Measurements from ENCODE around the gene HGF. TPM values are rescaled to one million over a fixed set of nuclear protein-coding genes. Genes with fewer than 3 reads are reported as not detected.

HGF gene
- total RNA-seq, 1 donor from 2014 or later, result 17.2 TPM

DNA sequence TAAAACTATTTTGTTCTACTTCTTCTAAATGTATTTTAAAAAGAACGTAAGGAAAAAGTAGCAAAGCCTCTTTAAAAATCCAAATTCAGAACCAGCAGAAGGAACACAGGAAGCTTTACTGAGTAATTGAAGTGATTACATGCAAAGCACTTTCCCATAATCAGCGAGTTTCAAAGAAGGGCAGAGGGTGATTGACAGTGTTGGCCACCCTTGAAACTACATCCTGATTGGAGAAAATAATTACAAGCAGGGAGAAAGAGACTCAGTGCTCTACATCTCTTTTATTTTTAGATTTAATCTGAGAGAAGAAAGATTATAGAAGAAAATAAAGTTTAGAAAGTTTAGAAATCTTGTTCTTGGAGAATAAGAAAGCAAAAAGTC lies 20.3 kb upstream of the HGF start:
- DNase-seq (no peak), ATAC-seq (no peak)
- TF ChIP-seq, protein P1, sequence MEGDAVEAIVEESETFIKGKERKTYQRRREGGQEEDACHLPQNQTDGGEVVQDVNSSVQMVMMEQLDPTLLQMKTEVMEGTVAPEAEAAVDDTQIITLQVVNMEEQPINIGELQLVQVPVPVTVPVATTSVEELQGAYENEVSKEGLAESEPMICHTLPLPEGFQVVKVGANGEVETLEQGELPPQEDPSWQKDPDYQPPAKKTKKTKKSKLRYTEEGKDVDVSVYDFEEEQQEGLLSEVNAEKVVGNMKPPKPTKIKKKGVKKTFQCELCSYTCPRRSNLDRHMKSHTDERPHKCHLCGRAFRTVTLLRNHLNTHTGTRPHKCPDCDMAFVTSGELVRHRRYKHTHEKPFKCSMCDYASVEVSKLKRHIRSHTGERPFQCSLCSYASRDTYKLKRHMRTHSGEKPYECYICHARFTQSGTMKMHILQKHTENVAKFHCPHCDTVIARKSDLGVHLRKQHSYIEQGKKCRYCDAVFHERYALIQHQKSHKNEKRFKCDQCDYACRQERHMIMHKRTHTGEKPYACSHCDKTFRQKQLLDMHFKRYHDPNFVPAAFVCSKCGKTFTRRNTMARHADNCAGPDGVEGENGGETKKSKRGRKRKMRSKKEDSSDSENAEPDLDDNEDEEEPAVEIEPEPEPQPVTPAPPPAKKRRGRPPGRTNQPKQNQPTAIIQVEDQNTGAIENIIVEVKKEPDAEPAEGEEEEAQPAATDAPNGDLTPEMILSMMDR (IDR thresholded peaks at IDR 0.05), result no peak
- no peak overlapping the region for H3K4me3 ChIP-seq
- intact Hi-C loops (cut with DNase I), result no loop called here
- peaks cover 11% of the 10 kb centered on the region for H3K4me1 ChIP-seq
- H3K9me3 ChIP-seq, result no peaks in the 10 kb centered on the region
- no peak overlapping the region for H3K27ac ChIP-seq
- no peaks in the 10 kb centered on the region for H3K36me3 ChIP-seq
- no peaks in the 10 kb centered on the region for H3K27me3 ChIP-seq (ENCODE audit: low read depth)

DNA sequence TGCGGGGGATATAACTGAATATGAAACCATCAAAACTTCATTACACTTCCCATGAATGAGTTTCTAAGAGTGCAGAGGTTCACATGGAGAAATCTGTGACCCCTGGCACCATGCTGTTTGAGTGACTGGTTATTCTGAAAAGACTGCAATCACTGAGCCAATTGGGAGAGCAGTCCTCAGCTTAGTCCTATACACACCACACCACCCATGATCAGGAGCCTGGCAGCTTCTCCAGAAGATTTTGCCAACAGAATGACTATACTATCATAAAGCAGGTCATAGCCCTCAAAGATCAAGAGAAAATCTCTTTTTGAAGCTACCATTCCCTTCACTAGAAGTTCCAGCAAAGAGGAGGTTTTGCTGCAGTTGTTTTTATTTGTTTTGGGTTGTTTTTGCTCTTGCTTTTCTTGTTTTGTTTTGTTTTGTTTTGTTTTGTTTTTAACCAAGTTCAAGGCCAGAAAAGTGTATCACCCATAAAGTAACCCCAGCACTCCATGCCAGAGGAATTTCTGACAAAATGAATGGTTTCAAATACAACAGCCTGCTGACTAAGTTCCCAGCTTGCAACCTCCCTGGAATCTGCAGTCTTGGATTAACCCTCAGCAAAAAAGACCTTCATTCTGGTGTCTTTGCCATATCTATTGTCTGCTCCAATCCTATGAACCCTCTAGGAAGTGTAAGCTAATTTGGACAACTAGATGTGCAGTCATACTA lies 19.7 kb upstream of the HGF start:
- ATAC-seq, result no peak
- Histone ChIP-seq H3K4me1 (peaks cover 11% of the 10 kb centered on the region), H3K36me3 (no peaks in the 10 kb centered on the region), H3K9me3 (no peaks in the 10 kb centered on the region), H3K4me3 (no peak overlapping the region), H3K27me3 (ENCODE audit: low read depth) (no peaks in the 10 kb centered on the region), H3K27ac (peak overlapping the region; percentile 15)
- intact Hi-C loops (cut with DNase I), result no loop called here
- TF ChIP-seq, protein P1 (IDR thresholded peaks at IDR 0.05), result no peak
- no peak for DNase-seq

DNA sequence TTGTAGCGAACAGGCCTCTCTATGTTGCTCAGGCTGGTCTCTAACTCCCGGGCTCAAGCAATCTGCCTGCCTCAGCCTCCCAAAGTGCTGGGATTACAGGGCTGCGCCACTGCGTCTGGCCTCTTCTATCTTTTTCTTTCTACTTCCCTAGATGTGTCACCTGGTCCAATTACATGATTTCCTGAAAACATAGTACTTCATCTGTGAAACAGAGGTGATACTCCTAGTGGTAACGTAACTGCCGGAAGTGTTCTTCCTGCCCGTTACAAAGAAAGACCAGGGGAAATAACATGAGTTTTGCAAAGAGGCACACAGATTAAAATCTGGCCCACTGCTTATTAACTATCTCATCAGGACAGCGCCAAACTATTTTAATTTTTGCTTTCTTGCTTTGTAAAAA lies 18.4 kb upstream of the HGF start:
- Histone ChIP-seq H3K4me3 (no peak overlapping the region), H3K9me3 (no peaks in the 10 kb centered on the region), H3K27me3 (ENCODE audit: low read depth) (no peaks in the 10 kb centered on the region), H3K4me1 (peaks cover 11% of the 10 kb centered on the region), H3K27ac (no peak overlapping the region), H3K36me3 (no peaks in the 10 kb centered on the region)
- TF ChIP-seq, protein P1 (IDR thresholded peaks at IDR 0.05), result no peak
- ATAC-seq, result no peak
- DNase-seq, result no peak
- intact Hi-C loops (cut with DNase I), result no loop called here

DNA sequence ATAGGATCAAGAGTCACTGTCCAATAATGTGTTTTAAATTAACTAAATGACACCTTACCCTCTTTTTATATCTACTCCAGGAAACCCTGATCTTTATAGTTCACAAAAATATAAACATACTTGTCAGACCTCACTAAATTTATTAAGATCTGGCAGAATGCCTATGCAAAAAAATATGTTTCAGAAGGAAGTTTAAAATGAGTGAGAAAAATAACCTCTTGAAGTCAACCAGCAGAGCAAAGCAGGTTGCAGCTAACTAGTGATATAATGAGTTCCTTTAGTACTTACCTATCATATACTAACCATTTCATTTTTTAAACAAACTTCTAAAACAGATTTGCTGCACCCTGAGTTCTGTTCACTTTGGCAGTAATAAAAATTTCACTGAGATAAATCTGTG lies 14.0 kb upstream of the HGF start:
- H3K4me3 ChIP-seq, result no peak overlapping the region
- intact Hi-C loops (cut with DNase I), result no loop called here
- ATAC-seq (no peak), DNase-seq (no peak)
- H3K9me3 ChIP-seq, result no peaks in the 10 kb centered on the region
- no peak overlapping the region for H3K27ac ChIP-seq
- no peaks in the 10 kb centered on the region for H3K36me3 ChIP-seq
- no peaks in the 10 kb centered on the region for H3K27me3 ChIP-seq (ENCODE audit: low read depth)
- peaks cover 10% of the 10 kb centered on the region for H3K4me1 ChIP-seq
- TF ChIP-seq, protein P1 (IDR thresholded peaks at IDR 0.05), result no peak

DNA sequence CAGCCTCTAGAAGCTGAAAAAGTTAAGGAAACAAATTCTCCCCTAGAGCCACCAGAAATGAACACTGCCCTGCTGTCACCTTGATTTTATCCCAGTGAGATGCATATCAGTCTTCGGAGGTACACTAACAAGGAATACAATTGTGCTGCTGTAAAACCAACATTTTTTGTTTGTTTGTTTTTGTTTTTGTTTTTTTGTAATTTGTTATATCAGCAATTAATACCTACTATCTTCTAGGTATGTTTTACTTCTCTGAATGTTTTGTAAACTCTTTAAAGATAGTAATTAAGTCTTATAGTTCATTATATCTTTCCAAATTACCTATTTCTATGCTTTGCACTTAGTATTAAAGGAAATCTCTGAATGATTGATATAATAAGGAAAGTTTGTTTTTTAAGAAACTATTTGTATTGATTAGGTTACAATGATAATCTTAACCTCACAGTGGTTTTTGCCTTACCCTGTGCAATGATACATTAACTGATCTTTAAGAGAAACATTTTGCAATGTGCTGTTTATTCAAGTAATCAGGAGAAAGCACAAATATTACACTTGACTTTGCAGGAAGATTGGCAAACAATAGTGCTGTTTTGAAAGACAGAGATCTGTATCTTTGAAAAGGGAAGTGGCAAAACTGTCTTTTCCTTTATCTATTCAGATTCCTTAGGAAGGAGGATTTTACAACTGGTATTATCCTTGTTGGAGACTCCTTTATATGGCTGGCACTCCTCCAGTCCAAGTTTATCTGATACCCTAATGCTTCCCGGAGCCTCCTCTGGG lies 11.3 kb upstream of the HGF start:
- no peak overlapping the region for H3K27ac ChIP-seq
- intact Hi-C loops (cut with DNase I), result no loop called here
- peaks cover 10% of the 10 kb centered on the region for H3K4me1 ChIP-seq
- H3K27me3 ChIP-seq (ENCODE audit: low read depth), result no peaks in the 10 kb centered on the region
- TF ChIP-seq, protein P1 (IDR thresholded peaks at IDR 0.05), result no peak
- ATAC-seq (no peak), DNase-seq (no peak)
- no peaks in the 10 kb centered on the region for H3K36me3 ChIP-seq
- no peaks in the 10 kb centered on the region for H3K9me3 ChIP-seq
- no peak overlapping the region for H3K4me3 ChIP-seq
